GM23338 (cell line): ENCODE data around the gene DOCK3. TPM values are rescaled to one million over a fixed set of nuclear protein-coding genes. Genes with fewer than 3 reads are reported as not detected.

Source experiments
- ATAC-seq: fragments of 200-7000 bp; cut with Tn5 transposase; 3 replicates; pipeline ENCODE4 v1.9.1; 2020
- DNase-seq: peaks from one replicate; pipeline ENCODE4 v3.0.0-alpha.2; 2015; ENCODE audit warnings: low spot score
- H2AFZ ChIP-seq: fragments of 200-600 bp; sonication (generic); 2 replicates; pipeline ENCODE4 v1.8.0; 2016; ENCODE audit warnings: antibody characterized with exemption, mild to moderate bottlenecking, moderate library complexity
- H3F3A ChIP-seq: fragments of 200-600 bp; sonication (generic); replicated peaks from 2 replicates; pipeline ENCODE4 v1.8.0; 2017; ENCODE audit warnings: antibody characterized with exemption, mixed run types, low read depth
- H3K27ac ChIP-seq: fragments of 200-600 bp; sonication (generic); 2 replicates; pipeline ENCODE4 v1.6.1; 2016; ENCODE audit warnings: low read depth
- H3K27me3 ChIP-seq: fragments of 200-600 bp; sonication (generic); 2 replicates; pipeline ENCODE4 v1.8.0; 2016; ENCODE audit warnings: mild to moderate bottlenecking, mixed run types, moderate library complexity; ENCODE audit not compliant: insufficient read depth
- H3K36me3 ChIP-seq: fragments of 200-600 bp; sonication (generic); 2 replicates; pipeline ENCODE4 v1.8.0; 2016; ENCODE audit warnings: mild to moderate bottlenecking; ENCODE audit not compliant: insufficient read depth
- H3K4me1 ChIP-seq: fragments of 200-600 bp; sonication (generic); 2 replicates; pipeline ENCODE4 v1.8.0; 2016; ENCODE audit warnings: mild to moderate bottlenecking, moderate library complexity; ENCODE audit not compliant: insufficient read depth
- H3K4me2 ChIP-seq: fragments of 200-600 bp; sonication (generic); 2 replicates; pipeline ENCODE4 v1.7.1; 2017; ENCODE audit warnings: mixed run types
- H3K4me3 ChIP-seq: fragments of 200-600 bp; sonication (generic); 2 replicates; pipeline ENCODE4 v1.6.1; 2016; ENCODE audit warnings: mixed run types
- H3K79me2 ChIP-seq: fragments of 200-600 bp; sonication (generic); replicated peaks from 2 replicates; pipeline ENCODE4 v1.8.0; 2017; ENCODE audit warnings: mild to moderate bottlenecking; ENCODE audit not compliant: insufficient read depth
- H3K9me2 ChIP-seq: fragments of 200-600 bp; sonication (generic); 2 replicates; pipeline ENCODE4 v1.8.0; 2017; ENCODE audit not compliant: insufficient read depth
- H4K20me1 ChIP-seq: fragments of 200-600 bp; sonication (generic); replicated peaks from 2 replicates; pipeline ENCODE4 v1.8.0; 2017; ENCODE audit warnings: mild to moderate bottlenecking; ENCODE audit not compliant: insufficient read depth
- H3K27ac Mint-ChIP-seq: 2 replicates; pipeline ENCODE4 v1.8.0; 2020; ENCODE audit warnings: inconsistent platforms, mild to moderate bottlenecking, moderate library complexity, mixed read lengths
- H3K27me3 Mint-ChIP-seq: 3 replicates; pipeline ENCODE4 v1.8.0; 2022; ENCODE audit warnings: low read depth, mild to moderate bottlenecking, moderate library complexity, mixed read lengths, inconsistent platforms; ENCODE audit not compliant: insufficient read depth, poor library complexity
- H3K36me3 Mint-ChIP-seq: 3 replicates; pipeline ENCODE4 v1.8.0; 2021; ENCODE audit warnings: low read depth, mild to moderate bottlenecking, inconsistent platforms, moderate library complexity, mixed read lengths
- H3K4me1 Mint-ChIP-seq: 3 replicates; pipeline ENCODE4 v1.8.0; 2020; ENCODE audit warnings: mild to moderate bottlenecking, inconsistent platforms, mixed read lengths
- H3K4me3 Mint-ChIP-seq: 3 replicates; pipeline ENCODE4 v1.8.0; 2021; ENCODE audit warnings: moderate library complexity, mild to moderate bottlenecking, inconsistent platforms, mixed read lengths
- H3K9me3 Mint-ChIP-seq: 3 replicates; pipeline ENCODE4 v1.8.0; 2020; ENCODE audit warnings: moderate library complexity, mild to moderate bottlenecking, inconsistent platforms, mixed read lengths
- CREB1 ChIP-seq: fragments of 250-450 bp; sonication (Bioruptor Pico); IDR thresholded peaks from 2 replicates; pipeline ENCODE4 v1.5.0; 2020; ENCODE audit warnings: low read depth, mild to moderate bottlenecking, moderate library complexity
- EZH2 ChIP-seq: fragments of 200-600 bp; sonication (generic); IDR thresholded peaks from one replicate; pipeline ENCODE4 v1.8.0; 2017; ENCODE audit warnings: antibody characterized with exemption, mild to moderate bottlenecking, low read depth; ENCODE audit not compliant: unreplicated experiment
- EZH2phosphoT487 ChIP-seq: fragments of 200-600 bp; sonication (generic); IDR thresholded peaks from one replicate; pipeline ENCODE4 v1.8.1; 2018; ENCODE audit warnings: antibody characterized with exemption; ENCODE audit not compliant: unreplicated experiment
- JUNB ChIP-seq: IDR thresholded peaks from one replicate; pipeline ENCODE4 v1.6.1; 2016; ENCODE audit warnings: antibody characterized with exemption; ENCODE audit not compliant: unreplicated experiment
- NANOG ChIP-seq: IDR thresholded peaks from 2 replicates; pipeline ENCODE4 v1.6.1; 2016; ENCODE audit warnings: antibody characterized with exemption, borderline replicate concordance
- POLR2AphosphoS5 ChIP-seq: IDR thresholded peaks from 2 replicates; pipeline ENCODE4 v1.6.1; 2016; ENCODE audit warnings: antibody characterized with exemption, low read depth
- REST ChIP-seq: IDR thresholded peaks from one replicate; pipeline ENCODE4 v1.6.1; 2018; ENCODE audit warnings: antibody characterized with exemption; ENCODE audit not compliant: unreplicated experiment
- ZNF114 ChIP-seq: fragments of 250-450 bp; sonication (Bioruptor Pico); IDR thresholded peaks from 2 replicates; pipeline ENCODE4 v1.5.0; 2020; ENCODE audit warnings: mild to moderate bottlenecking, moderate library complexity
- ZNF331 ChIP-seq: fragments of 250-450 bp; sonication (Bioruptor Pico); IDR thresholded peaks from 2 replicates; pipeline ENCODE4 v1.5.0; 2020; ENCODE audit warnings: low read depth, mild to moderate bottlenecking, moderate library complexity
- polyA plus RNA-seq: library from polyadenylated mRNA; unstranded; fragments of >200 nt; fragmentation: Nextera tagmentation; extraction: Ambion mirVana; gene quantifications from 2 replicates; pipeline ENCODE4 v1.2.1, GENCODE V29; 2016
- total RNA-seq: library from RNA; depleted of rRNA; stranded (reverse); fragments of >200 nt; shearing (Covaris generic); gene quantifications from 2 replicates; pipeline ENCODE4 v1.2.3, GENCODE V29; 2014
- TF ChIP-seq, protein P1 (sequence below): IDR thresholded peaks from 2 replicates; pipeline ENCODE4 v1.6.1; 2016; ENCODE audit warnings: antibody characterized with exemption

DOCK3 gene
- total and polyA plus RNA-seq, 2 experiments from 2014 or later: 2.4 to 5.6 TPM

GRCh38 chr3:51336261-51336660 lies 661.5 kb downstream of the DOCK3 start:
- peak; percentile 61 for DNase-seq
- no peaks in the 10 kb centered on the region for H3K27me3 ChIP-seq
- H3K79me2 ChIP-seq: no peaks in the 10 kb centered on the region
- no peak overlapping the region for H3K4me3 Mint-ChIP-seq
- no peak overlapping the region for H3K4me2 ChIP-seq
- H4K20me1 ChIP-seq: no peaks in the 10 kb centered on the region
- H3K27ac Mint-ChIP-seq: no peak overlapping the region
- H3K9me2 ChIP-seq: no peaks in the 10 kb centered on the region; the same call in 1 of the 2 replicates
- TF ChIP-seq ZNF114 (no peak), EZH2 (no peak), POLR2AphosphoS5 (no peak), CREB1 (CRISPR knock-in tag) (no peak), NANOG (no peak), EZH2phosphoT487 (no peak), JUNB (no peak), REST (no peak)
- H3K4me1 ChIP-seq: no peaks in the 10 kb centered on the region
- ATAC-seq: peak; percentile 80
- H3K36me3 ChIP-seq: no peaks in the 10 kb centered on the region
- H3K36me3 Mint-ChIP-seq: peaks cover 2% of the 10 kb centered on the region; the same call in 2 of the 3 replicates
- H3F3A ChIP-seq: no peaks in the 10 kb centered on the region
- H3K27ac ChIP-seq: no peak overlapping the region
- H3K9me3 Mint-ChIP-seq: no peaks in the 10 kb centered on the region
- peaks cover 4% of the 10 kb centered on the region for H3K27me3 Mint-ChIP-seq
- H3K4me1 Mint-ChIP-seq: peaks cover 19% of the 10 kb centered on the region
- H3K4me3 ChIP-seq: no peak overlapping the region
- H2AFZ ChIP-seq: no peak overlapping the region

DNA sequence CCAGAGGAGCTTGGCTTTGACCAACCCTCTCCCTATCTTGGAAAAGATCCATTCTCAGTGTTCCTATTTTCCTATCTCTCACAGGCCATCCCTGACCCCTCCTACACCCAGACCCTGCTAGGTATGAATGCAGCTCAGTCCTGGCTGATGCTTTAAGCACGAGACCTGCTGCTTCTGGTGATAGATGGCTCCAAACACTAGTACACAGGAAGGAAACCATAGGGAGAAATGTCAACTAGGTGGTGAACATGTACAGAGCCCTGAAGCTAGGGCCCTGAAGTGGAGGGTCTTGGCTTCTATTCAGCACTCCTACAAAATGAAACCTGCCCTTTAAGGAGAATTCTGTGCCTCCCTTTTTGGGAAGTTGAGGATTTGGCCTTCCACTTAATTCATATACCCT lies 662.9 kb downstream of the DOCK3 start:
- Histone ChIP-seq H3K4me2 (no peak overlapping the region), H3K79me2 (no peaks in the 10 kb centered on the region), H3F3A (no peaks in the 10 kb centered on the region), H3K4me1 (no peaks in the 10 kb centered on the region), H3K36me3 (no peaks in the 10 kb centered on the region), H3K27me3 (no peaks in the 10 kb centered on the region), H3K9me2 (no peaks in the 10 kb centered on the region), H4K20me1 (no peaks in the 10 kb centered on the region), H3K27ac (no peak overlapping the region), H3K4me3 (no peak overlapping the region), H2AFZ (no peak overlapping the region)
- ATAC-seq (no peak), DNase-seq (no peak)
- peaks cover 19% of the 10 kb centered on the region for H3K4me1 Mint-ChIP-seq
- no peaks in the 10 kb centered on the region; the same call in 2 of the 3 replicates for H3K36me3 Mint-ChIP-seq
- no peaks in the 10 kb centered on the region for H3K9me3 Mint-ChIP-seq
- peaks cover 6% of the 10 kb centered on the region for H3K27me3 Mint-ChIP-seq
- H3K27ac Mint-ChIP-seq: no peak overlapping the region
- H3K4me3 Mint-ChIP-seq: no peak overlapping the region
- TF ChIP-seq ZNF331 (CRISPR knock-in tag): no peak
- TF ChIP-seq, protein P1, sequence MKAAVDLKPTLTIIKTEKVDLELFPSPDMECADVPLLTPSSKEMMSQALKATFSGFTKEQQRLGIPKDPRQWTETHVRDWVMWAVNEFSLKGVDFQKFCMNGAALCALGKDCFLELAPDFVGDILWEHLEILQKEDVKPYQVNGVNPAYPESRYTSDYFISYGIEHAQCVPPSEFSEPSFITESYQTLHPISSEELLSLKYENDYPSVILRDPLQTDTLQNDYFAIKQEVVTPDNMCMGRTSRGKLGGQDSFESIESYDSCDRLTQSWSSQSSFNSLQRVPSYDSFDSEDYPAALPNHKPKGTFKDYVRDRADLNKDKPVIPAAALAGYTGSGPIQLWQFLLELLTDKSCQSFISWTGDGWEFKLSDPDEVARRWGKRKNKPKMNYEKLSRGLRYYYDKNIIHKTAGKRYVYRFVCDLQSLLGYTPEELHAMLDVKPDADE: no peak
- TF ChIP-seq EZH2: no peak
- TF ChIP-seq REST: no peak
